Omental fat pad (tissue), 4 donors: ENCODE results near the gene OSM. TPM values are rescaled to one million over a fixed set of nuclear protein-coding genes. Genes with fewer than 3 reads are reported as not detected.

Source experiments
- ATAC-seq: fragments of 150-250 bp; one replicate; pipeline ENCODE4 v1.9.1; 2016; ENCODE audit warnings: mild to moderate bottlenecking, moderate library complexity; ENCODE audit not compliant: low FRiP score
- DNase-seq: peaks from one replicate; pipeline ENCODE4 v3.0.0-alpha.2; 2019; ENCODE audit warnings: low spot score
- total RNA-seq, 4 donors: library from RNA; depleted of rRNA; stranded (reverse); fragments of >200 nt; gene quantifications; one replicate each; pipeline ENCODE4 v1.1.0, GENCODE V29; 2016
- TF ChIP-seq, protein P1 (sequence below), 3 donors: fragments of 450-650 bp; IDR thresholded peaks; one replicate each; pipeline ENCODE4 v1.5.1; 2016 to 2017; ENCODE audit warnings: antibody characterized with exemption in 3 of 3, mild to moderate bottlenecking in 3 of 3, moderate library complexity in 2 of 3

Gene OSM
- total RNA-seq, 4 donors from 2014 or later: 7.1 to 17.8 (median 8.6) TPM

DNA sequence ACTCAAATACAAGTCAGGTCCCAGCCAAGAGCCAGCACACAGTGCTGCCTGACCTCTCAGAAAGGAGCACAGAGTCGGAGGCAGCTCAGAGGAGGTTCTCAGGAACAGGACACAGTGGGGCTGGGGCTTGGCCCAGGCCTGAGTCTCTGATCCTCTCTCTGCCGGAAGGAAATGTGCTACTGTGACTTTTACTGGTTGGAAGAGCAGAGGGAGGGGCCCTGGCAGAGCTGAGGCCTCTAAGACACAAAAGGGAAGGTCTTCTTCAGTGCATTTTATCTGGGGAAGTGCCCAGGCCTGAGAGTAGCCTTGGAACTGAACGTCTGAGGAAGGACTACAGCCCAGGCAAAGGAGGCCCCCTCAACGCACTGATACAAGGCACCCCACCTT, 38.9 kb upstream of the OSM start:
- no peak for ATAC-seq
- no peak for DNase-seq
- TF ChIP-seq, protein P1, sequence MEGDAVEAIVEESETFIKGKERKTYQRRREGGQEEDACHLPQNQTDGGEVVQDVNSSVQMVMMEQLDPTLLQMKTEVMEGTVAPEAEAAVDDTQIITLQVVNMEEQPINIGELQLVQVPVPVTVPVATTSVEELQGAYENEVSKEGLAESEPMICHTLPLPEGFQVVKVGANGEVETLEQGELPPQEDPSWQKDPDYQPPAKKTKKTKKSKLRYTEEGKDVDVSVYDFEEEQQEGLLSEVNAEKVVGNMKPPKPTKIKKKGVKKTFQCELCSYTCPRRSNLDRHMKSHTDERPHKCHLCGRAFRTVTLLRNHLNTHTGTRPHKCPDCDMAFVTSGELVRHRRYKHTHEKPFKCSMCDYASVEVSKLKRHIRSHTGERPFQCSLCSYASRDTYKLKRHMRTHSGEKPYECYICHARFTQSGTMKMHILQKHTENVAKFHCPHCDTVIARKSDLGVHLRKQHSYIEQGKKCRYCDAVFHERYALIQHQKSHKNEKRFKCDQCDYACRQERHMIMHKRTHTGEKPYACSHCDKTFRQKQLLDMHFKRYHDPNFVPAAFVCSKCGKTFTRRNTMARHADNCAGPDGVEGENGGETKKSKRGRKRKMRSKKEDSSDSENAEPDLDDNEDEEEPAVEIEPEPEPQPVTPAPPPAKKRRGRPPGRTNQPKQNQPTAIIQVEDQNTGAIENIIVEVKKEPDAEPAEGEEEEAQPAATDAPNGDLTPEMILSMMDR (IDR thresholded peaks at IDR 0.05): no peak

DNA sequence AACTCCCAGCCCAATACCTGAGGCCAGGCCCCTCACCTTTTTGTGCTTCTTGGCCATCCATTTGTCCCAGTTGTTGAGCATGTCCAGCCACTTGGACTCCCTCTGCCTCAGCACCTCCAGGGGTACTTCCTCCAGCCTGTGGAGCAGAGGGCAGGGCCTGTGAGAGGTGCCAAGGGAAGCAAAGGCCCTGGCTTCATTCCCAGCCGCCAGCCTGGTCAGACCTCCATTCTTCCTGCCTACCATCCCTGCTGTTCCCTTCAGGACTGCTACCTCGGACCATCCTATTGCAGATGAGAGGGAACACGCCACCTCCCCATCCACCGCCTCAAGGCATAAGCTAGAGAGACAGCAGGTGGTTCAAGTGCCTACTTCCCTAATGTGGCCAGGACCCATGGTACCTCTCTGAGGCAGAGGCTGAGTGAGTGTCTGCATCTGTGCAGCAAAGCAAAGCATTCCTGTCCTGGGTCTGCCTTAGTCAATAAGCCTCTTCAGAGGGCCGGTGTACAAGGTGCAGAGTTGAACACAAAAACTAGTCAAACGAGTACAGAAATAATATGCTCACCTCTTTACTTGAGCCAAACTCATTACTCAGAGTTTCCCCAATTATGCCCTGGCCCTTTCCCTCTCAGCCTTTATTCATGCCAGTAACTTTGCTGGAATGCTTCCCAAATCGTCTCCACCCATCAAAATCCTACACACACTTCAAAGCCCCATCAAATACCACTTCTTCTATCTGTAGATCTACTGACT, 38.0 kb upstream of the OSM start:
- DNase-seq (no peak), ATAC-seq (peak; percentile 58)
- TF ChIP-seq, protein P1 (IDR thresholded peaks at IDR 0.05): no peak

DNA sequence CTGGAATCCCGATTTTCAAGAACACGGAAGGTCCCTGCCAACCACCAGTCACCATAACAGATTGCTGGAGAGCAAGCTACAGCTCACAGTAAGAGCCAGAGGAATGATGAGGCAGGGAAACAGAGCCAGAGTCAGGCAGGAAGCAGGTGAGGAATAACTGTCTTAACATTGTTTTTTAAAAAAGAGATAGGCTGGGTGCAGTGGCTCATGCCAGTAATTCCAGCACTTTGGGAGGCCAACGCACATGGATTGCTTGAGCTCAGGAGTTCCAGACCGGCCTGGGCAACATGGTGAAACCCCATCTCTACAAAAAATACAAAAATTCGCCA, 36.1 kb upstream of the OSM start:
- ATAC-seq (no peak), DNase-seq (no peak)
- TF ChIP-seq, protein P1 (IDR thresholded peaks at IDR 0.05): no peak

DNA sequence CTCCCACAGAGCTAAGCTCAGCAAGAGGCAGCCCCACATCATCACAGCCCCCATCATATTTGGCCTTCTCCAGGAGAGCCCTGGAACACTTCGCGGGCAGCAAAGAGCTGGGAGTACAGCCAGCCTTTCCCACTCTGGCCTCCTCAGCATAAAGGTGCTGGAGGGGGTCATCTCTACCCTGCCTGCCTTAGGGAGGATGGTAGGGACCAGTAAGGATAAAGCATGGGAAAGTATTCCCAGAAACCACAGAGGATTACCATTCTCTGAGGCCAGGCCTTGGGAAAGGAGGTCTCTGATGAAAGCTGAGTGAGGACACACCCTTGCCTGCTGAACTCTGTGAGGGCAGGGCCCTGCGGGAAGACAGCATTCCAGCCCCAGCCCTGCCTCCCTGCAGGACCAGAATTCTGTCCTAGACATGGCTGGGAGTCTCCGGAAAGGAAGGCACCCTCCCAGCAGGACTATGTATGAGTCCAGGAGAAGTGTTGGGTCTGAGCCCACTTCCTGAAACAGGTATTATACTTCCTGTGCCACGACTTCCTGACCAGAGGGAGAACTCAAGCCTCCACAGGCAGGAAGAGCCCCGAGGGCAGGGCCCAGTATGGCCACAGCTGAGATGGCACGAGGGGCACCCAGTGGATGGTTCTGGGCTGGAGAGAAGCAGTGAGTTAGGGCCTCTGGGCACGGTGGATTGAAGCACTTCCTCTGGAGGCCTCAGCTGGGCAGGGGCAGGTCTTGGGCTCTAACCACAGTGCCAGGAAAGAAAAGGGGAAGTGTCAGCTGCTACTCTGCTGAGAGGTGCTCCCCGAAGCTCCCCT, 35.6 kb upstream of the OSM start:
- peak; percentile 61 for ATAC-seq
- DNase-seq: no peak
- TF ChIP-seq, protein P1 (IDR thresholded peaks at IDR 0.05): no peak

DNA sequence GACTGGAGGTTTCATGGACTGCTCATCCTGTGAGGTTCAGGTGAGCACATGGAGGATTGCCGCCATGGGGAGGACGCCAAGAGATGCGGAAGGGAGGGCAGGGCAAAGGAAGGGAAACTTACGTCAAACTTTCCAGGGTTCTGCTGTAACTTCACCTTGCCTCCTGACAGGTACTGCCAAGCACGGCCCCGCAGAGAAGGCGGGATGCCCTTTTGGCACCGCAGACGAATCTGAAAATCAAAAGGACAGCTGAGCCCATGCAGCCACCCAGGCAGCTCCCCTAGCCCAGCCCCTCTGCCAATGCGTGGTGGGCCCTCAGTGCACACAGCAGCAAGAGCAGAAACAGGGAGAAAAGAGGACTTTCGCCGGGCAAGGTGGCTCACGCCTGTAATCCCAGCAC, 32.7 kb upstream of the OSM start:
- TF ChIP-seq, protein P1 (IDR thresholded peaks at IDR 0.05): no peak
- ATAC-seq: no peak

DNA sequence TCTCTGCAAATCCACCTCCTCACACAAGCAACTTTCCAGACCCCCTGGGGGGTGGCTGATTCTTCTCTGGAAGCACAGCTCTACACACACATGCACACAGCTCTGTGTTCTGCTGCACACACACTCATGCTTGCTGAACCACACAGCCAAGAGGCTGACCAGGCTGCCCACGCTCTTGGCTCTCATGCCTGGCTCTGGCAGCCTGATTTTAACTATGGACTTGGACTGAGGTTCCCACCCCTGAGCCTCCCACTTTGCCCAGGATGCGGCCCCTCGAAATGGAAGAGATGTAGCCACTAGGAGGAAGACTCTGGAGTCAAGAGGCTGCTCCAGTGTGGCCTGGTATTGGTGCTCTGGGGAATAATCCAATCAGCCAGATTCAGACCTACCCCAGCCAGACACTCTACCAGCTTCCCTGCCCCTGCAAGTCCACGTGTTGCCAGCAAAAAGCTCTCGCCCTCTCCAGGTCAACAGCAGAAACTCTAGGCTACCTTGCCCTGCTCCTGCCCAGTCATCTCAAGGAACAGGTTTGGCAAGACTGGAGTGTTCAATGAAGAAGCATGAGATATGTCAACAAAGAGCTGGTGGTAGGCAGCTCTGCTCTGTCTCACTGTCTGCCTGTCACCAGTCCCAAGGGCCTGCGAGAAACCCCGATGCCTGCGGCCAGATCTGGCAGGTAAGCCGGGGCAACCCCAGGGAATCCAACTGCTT, 31.5 kb upstream of the OSM start:
- TF ChIP-seq, protein P1 (IDR thresholded peaks at IDR 0.05): no peak
- no peak for ATAC-seq
- no peak for DNase-seq

More for the DNA sequence above, 32.7 kb upstream of the OSM start:
- DNase-seq: no peak
